IMR-90 (cell line): Measurements from ENCODE around the gene PLXNC1. TPM values are rescaled to one million over a fixed set of nuclear protein-coding genes. Genes with fewer than 3 reads are reported as not detected.

Source experiments
- ATAC-seq: fragments of 200-7000 bp; cut with Tn5 transposase; 2 replicates; pipeline ENCODE4 v1.9.1; 2020; ENCODE audit warnings: low read depth, mild to moderate bottlenecking, moderate library complexity
- BruUV-seq: library from RNA; stranded (reverse); fragments of 400-500 nt; replicated peaks from 2 replicates; lab custom pipeline; 2021; lab: Mats Ljungman, UMichigan
- CTCF ChIA-PET: fragments of 300-600 bp; formaldehyde crosslinking; extraction: SDS; loops from one replicate; lab custom pipeline; 2021; ENCODE audit warnings: antibody characterized with exemption; lab: Yijun Ruan, JAX
- POLR2A ChIA-PET: fragments of 300-600 bp; sonication (Branson Sonifier 250); formaldehyde crosslinking; loops from one replicate; lab custom pipeline; 2022; ENCODE audit warnings: antibody characterized with exemption; ENCODE audit not compliant: unreplicated experiment; lab: Charles Lee
- DNase-seq: peaks from one replicate; pipeline ENCODE4 v3.0.0; 2013
- H2AFZ ChIP-seq: replicated peaks from 2 replicates; pipeline ENCODE3; 2013; ENCODE audit warnings: low read length, mild to moderate bottlenecking; ENCODE audit not compliant: poor library complexity
- H2AK5ac ChIP-seq: 2 replicates; pipeline ENCODE4 v1.6.1; 2013; ENCODE audit warnings: low read depth, low read length, inconsistent platforms
- H2AK9ac ChIP-seq: replicated peaks from 2 replicates; pipeline ENCODE3; 2013; ENCODE audit warnings: mild to moderate bottlenecking, low read depth, low read length, moderate library complexity; ENCODE audit not compliant: poor library complexity
- H2BK120ac ChIP-seq: 2 replicates; pipeline ENCODE4 v1.6.1; 2013; ENCODE audit warnings: low read depth, low read length, inconsistent platforms
- H2BK15ac ChIP-seq: 3 replicates; pipeline ENCODE4 v1.6.1; 2013; ENCODE audit warnings: low read depth, low read length, inconsistent platforms
- H2BK20ac ChIP-seq: 2 replicates; pipeline ENCODE4 v1.6.1; 2013; ENCODE audit warnings: low read depth, mild to moderate bottlenecking, inconsistent platforms, low read length, moderate library complexity
- H2BK5ac ChIP-seq: 2 replicates; pipeline ENCODE4 v1.6.1; 2013; ENCODE audit warnings: mild to moderate bottlenecking, low read depth, low read length, inconsistent platforms; ENCODE audit not compliant: poor library complexity, severe bottlenecking
- H3K14ac ChIP-seq: replicated peaks from 2 replicates; pipeline ENCODE4 v1.6.1; 2013; ENCODE audit warnings: low read depth, low read length, inconsistent platforms
- H3K18ac ChIP-seq: 2 replicates; pipeline ENCODE4 v1.6.1; 2013; ENCODE audit warnings: low read depth, low read length, control low read depth
- H3K23ac ChIP-seq: 2 replicates; pipeline ENCODE4 v1.6.1; 2013; ENCODE audit warnings: low read depth, low read length, inconsistent platforms
- H3K27ac ChIP-seq: 2 replicates; pipeline ENCODE4 v1.5.1; 2013; ENCODE audit warnings: mild to moderate bottlenecking, control low read depth, low read length; ENCODE audit not compliant: insufficient read depth
- H3K27me3 ChIP-seq: 2 replicates; pipeline ENCODE4 v1.6.1; 2013; ENCODE audit warnings: low read length; ENCODE audit not compliant: control insufficient read depth, insufficient read depth
- H3K36me3 ChIP-seq: 2 replicates; pipeline ENCODE4 v1.6.1; 2013; ENCODE audit warnings: low read length, mixed read lengths; ENCODE audit not compliant: control insufficient read depth, insufficient read depth
- H3K4ac ChIP-seq: 2 replicates; pipeline ENCODE4 v1.6.1; 2013; ENCODE audit warnings: low read depth, low read length, inconsistent platforms
- H3K4me1 ChIP-seq: 2 replicates; pipeline ENCODE4 v1.6.1; 2013; ENCODE audit warnings: low read length, mixed read lengths; ENCODE audit not compliant: control insufficient read depth, insufficient read depth
- H3K4me2 ChIP-seq: 2 replicates; pipeline ENCODE4 v1.6.1; 2013; ENCODE audit warnings: low read depth, mild to moderate bottlenecking, control low read depth, low read length, moderate library complexity
- H3K4me3 ChIP-seq: 2 replicates; pipeline ENCODE4 v1.5.1; 2013; ENCODE audit warnings: low read depth, mild to moderate bottlenecking, control low read depth, low read length, moderate library complexity; ENCODE audit not compliant: insufficient read depth
- H3K56ac ChIP-seq: 2 replicates; pipeline ENCODE4 v1.6.1; 2013; ENCODE audit warnings: low read length, inconsistent platforms; ENCODE audit not compliant: insufficient read depth; ENCODE audit errors: extremely low read depth
- H3K79me1 ChIP-seq, 2 experiments: 2 replicates each; pipeline ENCODE4 v1.6.1; 2013; ENCODE audit warnings: low read length in 2 of 2, inconsistent platforms in 1 of 2, low read depth in 1 of 2
- H3K9ac ChIP-seq: 2 replicates; pipeline ENCODE4 v1.6.1; 2013; ENCODE audit warnings: low read depth, low read length, control low read depth
- H3K9me1 ChIP-seq: 2 replicates; pipeline ENCODE4 v1.6.1; 2013; ENCODE audit warnings: low read length, inconsistent platforms; ENCODE audit not compliant: insufficient read depth
- H3K9me3 ChIP-seq: 2 replicates; pipeline ENCODE4 v1.6.1; 2013; ENCODE audit warnings: low read length; ENCODE audit not compliant: control insufficient read depth, insufficient read depth
- H4K20me1 ChIP-seq: 2 replicates; pipeline ENCODE4 v1.6.1; 2013; ENCODE audit warnings: low read length, inconsistent platforms; ENCODE audit not compliant: insufficient read depth
- H4K5ac ChIP-seq: 2 replicates; pipeline ENCODE4 v1.6.1; 2013; ENCODE audit warnings: mild to moderate bottlenecking, low read depth, low read length, control low read depth
- H4K8ac ChIP-seq, 2 experiments: 2 replicates each; pipeline ENCODE4 v1.6.1; 2013; ENCODE audit warnings: low read depth in 2 of 2, low read length in 2 of 2, control low read depth in 1 of 2, inconsistent platforms in 1 of 2
- H4K91ac ChIP-seq: 2 replicates; pipeline ENCODE4 v1.6.1; 2013; ENCODE audit warnings: low read depth, low read length, inconsistent platforms; ENCODE audit not compliant: insufficient read depth
- CHD1 ChIP-seq: IDR thresholded peaks from 2 replicates; pipeline ENCODE4 v1.6.1; 2012; ENCODE audit warnings: low read depth, low read length, improper control_type of control experiment
- CTCF ChIP-seq: conservative IDR thresholded peaks from 2 replicates; pipeline ENCODE4 v1.5.1; 2012; ENCODE audit warnings: mild to moderate bottlenecking, low read depth, low read length, improper control_type of control experiment
- MAFK ChIP-seq: IDR thresholded peaks from 2 replicates; pipeline ENCODE4 v1.6.1; 2012; ENCODE audit warnings: low read depth, low read length, improper control_type of control experiment
- NFE2L2 ChIP-seq: fragments of 150-350 bp; IDR thresholded peaks from 2 replicates; pipeline ENCODE4 v1.6.1; 2016; ENCODE audit warnings: low read depth, mild to moderate bottlenecking, low read length
- POLR2A ChIP-seq: IDR thresholded peaks from 2 replicates; pipeline ENCODE4 v1.6.1; 2012; ENCODE audit warnings: mild to moderate bottlenecking, low read depth, low read length
- whole genome bisulfite sequencing, 2 experiments: methylation state at CpG; one replicate each; pipeline versions ENCODE4 v1.1.5 to v1.1.7; 2013; ENCODE audit warnings: missing lambda C conversion rate in 2 of 2; ENCODE audit not compliant: insufficient read length in 1 of 2; ENCODE audit errors: extremely low coverage in 2 of 2; 5-methylcytosine and 5-hydroxymethylcytosine counted together
- dilution Hi-C: fragments of 300-500 bp; cut with HindIII; formaldehyde crosslinking; loops from one replicate; pipeline ENCODE4 v1.14.3; 2018; ENCODE audit warnings: low sequenced_read_pairs; ENCODE audit not compliant: unreplicated experiment
- in situ Hi-C: fragments of 300-500 bp; cut with MboI; formaldehyde crosslinking; loops from 3 replicates; pipeline ENCODE4 v1.14.3; 2019; ENCODE audit warnings: low sequenced_read_pairs, inconsistent platforms, mixed read lengths
- intact Hi-C: fragments of 100-400 bp; cut with micrococcal nuclease; formaldehyde crosslinking; loops from 2 replicates; pipeline ENCODE4 v1.10.0; 2022
- polyA plus RNA-seq, 3 experiments: library from polyadenylated mRNA; depleted of rRNA; stranded (reverse); fragments of >200 nt; gene quantifications; 2 replicates each; pipeline ENCODE4 v1.2.3, GENCODE V29; 2012; ENCODE audit warnings: low replicate concordance in 1 of 3
- total RNA-seq: library from RNA; depleted of rRNA; stranded (reverse); fragments of >200 nt; gene quantifications from 2 replicates; pipeline ENCODE4 v1.2.3, GENCODE V29; 2012
- TF ChIP-seq, protein P1 (sequence below): fragments of 150-350 bp; IDR thresholded peaks from 2 replicates; pipeline ENCODE4 v1.6.1; 2017; ENCODE audit warnings: mild to moderate bottlenecking, antibody characterized with exemption, low read length, low read depth

The PLXNC1 gene
- total and polyA plus RNA-seq, 2 of the 4 experiments (the other 2 are of a cell fraction) = 1.0 to 1.6 TPM

GRCh38 chr12:94242901-94243300 is 94.5 kb downstream of the PLXNC1 start:
- WGBS, 2 experiments = 50% methylated on average over 3 of the region's 6 CpGs; no CpG with 5 or more reads in 1 of the 2 experiments
- Histone ChIP-seq H3K9ac (no peak overlapping the region), H3K4ac (no peak overlapping the region), H3K27ac (no peak overlapping the region), H2AFZ (no peak overlapping the region), H2BK120ac (no peak overlapping the region), H3K4me3 (no peak overlapping the region), H4K8ac (no peak overlapping the region), H2AK5ac (no peak overlapping the region), H2BK15ac (no peak overlapping the region), H3K4me1 (no peaks in the 10 kb centered on the region; the same call in 1 of the 2 replicates), H2AK9ac (no peak overlapping the region), H2BK5ac (no peak overlapping the region), H3K9me3 (no peaks in the 10 kb centered on the region), H3K14ac (no peak overlapping the region), H3K36me3 (no peaks in the 10 kb centered on the region), H4K5ac (no peak overlapping the region), H3K4me2 (no peak overlapping the region), H3K9me1 (no peaks in the 10 kb centered on the region), H2BK20ac (no peak overlapping the region), H3K18ac (no peak overlapping the region), H3K27me3 (peaks cover 26% of the 10 kb centered on the region), H3K56ac (no peak overlapping the region), H4K91ac (no peak overlapping the region), H3K23ac (no peak overlapping the region), H4K20me1 (no peaks in the 10 kb centered on the region), H3K79me1 (no peaks in the 10 kb centered on the region)
- CTCF ChIA-PET = interaction anchor here (0.6 to 0.7 kb wide), 2 partner anchors 12 to 1193 kb away, joined by 3 read pairs; no protein-coding TSS in a partner anchor
- DNase-seq = no peak
- POLR2A ChIA-PET = no interaction called here
- in situ Hi-C loops (no loop called here), dilution Hi-C loops (no loop called here), intact Hi-C loops (no loop called here)
- no peak for ATAC-seq
- TF ChIP-seq, protein P1, sequence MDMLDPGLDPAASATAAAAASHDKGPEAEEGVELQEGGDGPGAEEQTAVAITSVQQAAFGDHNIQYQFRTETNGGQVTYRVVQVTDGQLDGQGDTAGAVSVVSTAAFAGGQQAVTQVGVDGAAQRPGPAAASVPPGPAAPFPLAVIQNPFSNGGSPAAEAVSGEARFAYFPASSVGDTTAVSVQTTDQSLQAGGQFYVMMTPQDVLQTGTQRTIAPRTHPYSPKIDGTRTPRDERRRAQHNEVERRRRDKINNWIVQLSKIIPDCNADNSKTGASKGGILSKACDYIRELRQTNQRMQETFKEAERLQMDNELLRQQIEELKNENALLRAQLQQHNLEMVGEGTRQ = no peak
- no peak for TF ChIP-seq MAFK
- no peak for TF ChIP-seq POLR2A
- no peak for TF ChIP-seq NFE2L2
- TF ChIP-seq CTCF = no peak
- no peak for TF ChIP-seq CHD1
- BruUV-seq = no TSS peak
